PC-3 (cell line): ENCODE measurements around the gene AXDND1.

ENCODE experiments used
- CTCF ChIP-seq: fragments of 300-600 bp; sonication (generic); conservative IDR thresholded peaks from 2 replicates; pipeline ENCODE4 v1.5.1; 2017; ENCODE audit warnings: antibody characterized with exemption, low read depth, mild to moderate bottlenecking, low read length
- EZH2 ChIP-seq: fragments of 300-600 bp; sonication (generic); IDR thresholded peaks from one replicate; pipeline ENCODE4 v1.6.1; 2017; ENCODE audit warnings: antibody characterized with exemption, mild to moderate bottlenecking, low read length; ENCODE audit not compliant: unreplicated experiment
- EZH2phosphoT487 ChIP-seq: fragments of 300-600 bp; sonication (generic); IDR thresholded peaks from 2 replicates; pipeline ENCODE4 v1.6.1; 2018; ENCODE audit warnings: mild to moderate bottlenecking, antibody characterized with exemption, low read length, borderline replicate concordance

GRCh38 chr1:179506199-179506598 is 140.4 kb downstream of the AXDND1 start:
- TF ChIP-seq EZH2, result no peak
- no peak for TF ChIP-seq CTCF
- TF ChIP-seq EZH2phosphoT487, result no peak
